Epithelial cell of proximal tubule (primary cell): Measurements from ENCODE around the gene SLC35C1. TPM values are rescaled to one million over a fixed set of nuclear protein-coding genes. Genes with fewer than 3 reads are reported as not detected.
A peak's percentile ranks its signal among the peaks of the same experiment; 100 is the strongest.

Experiments used
- DNase-seq: peaks from one replicate; pipeline ENCODE4 v3.0.0-alpha.2; 2011; ENCODE audit warnings: low read depth
- H3K4me3 ChIP-seq: 2 replicates; pipeline ENCODE4 v1.5.1; 2011; ENCODE audit warnings: low read depth, mild to moderate bottlenecking, low read length
- CTCF ChIP-seq: conservative IDR thresholded peaks from 2 replicates; pipeline ENCODE4 v1.5.1; 2012; ENCODE audit warnings: low read depth, mild to moderate bottlenecking, low read length
- total RNA-seq: library from RNA; depleted of rRNA; stranded (reverse); fragments of >200 nt; gene quantifications from 2 replicates; pipeline ENCODE4 v1.2.3, GENCODE V29; 2015

The SLC35C1 gene
- total RNA-seq, 1 donor from 2014 or later, result 15.1 TPM

- peak; percentile 65 for DNase-seq
- peak within 1 kb of the TSS; percentile 96 for H3K4me3 ChIP-seq
- TF ChIP-seq CTCF, result no peak
These were observed 42.3 kb downstream of the SLC35C1 start, which contains the start of gene CRY2 for GRCh38 chr11:45846974-45847910. TSS of gene CRY2 (plus strand) at chr11:45847475. CDS start at chr11:45847491, 16 bp downstream.

- H3K4me3 ChIP-seq, result peak overlapping the region; percentile 96
- TF ChIP-seq CTCF, result peak; percentile 24
- DNase-seq, result no peak
These were observed 43.0 kb downstream of the SLC35C1 start for GRCh38 chr11:45847911-45848316.

- no peak for DNase-seq
- no peak for TF ChIP-seq CTCF
- peak overlapping the region; percentile 96 for H3K4me3 ChIP-seq
These were observed 43.7 kb downstream of the SLC35C1 start for GRCh38 chr11:45848654-45849081.

GRCh38 chr11:45850446-45850845, 45.5 kb downstream of the SLC35C1 start:
- TF ChIP-seq CTCF, result no peak
- no peak overlapping the region for H3K4me3 ChIP-seq
- DNase-seq, result no peak

GRCh38 chr11:45851228-45851627, 46.3 kb downstream of the SLC35C1 start:
- H3K4me3 ChIP-seq, result no peak overlapping the region
- DNase-seq, result no peak
- no peak for TF ChIP-seq CTCF

GRCh38 chr11:45852018-45852711, 47.2 kb downstream of the SLC35C1 start:
- no peak for DNase-seq
- no peak for TF ChIP-seq CTCF
- H3K4me3 ChIP-seq, result no peak overlapping the region
